Measurements from ENCODE around the gene LDLRAD4. TPM values are rescaled to one million over a fixed set of nuclear protein-coding genes. Genes with fewer than 3 reads are reported as not detected.
"Not testable (repeated sequence)": the region's sequence is repeated elsewhere in the genome, so short reads cannot be mapped to it uniquely, and the experiment has no call there.

Gene LDLRAD4
- polyA plus RNA-seq, 1 experiment = not detected

DNA sequence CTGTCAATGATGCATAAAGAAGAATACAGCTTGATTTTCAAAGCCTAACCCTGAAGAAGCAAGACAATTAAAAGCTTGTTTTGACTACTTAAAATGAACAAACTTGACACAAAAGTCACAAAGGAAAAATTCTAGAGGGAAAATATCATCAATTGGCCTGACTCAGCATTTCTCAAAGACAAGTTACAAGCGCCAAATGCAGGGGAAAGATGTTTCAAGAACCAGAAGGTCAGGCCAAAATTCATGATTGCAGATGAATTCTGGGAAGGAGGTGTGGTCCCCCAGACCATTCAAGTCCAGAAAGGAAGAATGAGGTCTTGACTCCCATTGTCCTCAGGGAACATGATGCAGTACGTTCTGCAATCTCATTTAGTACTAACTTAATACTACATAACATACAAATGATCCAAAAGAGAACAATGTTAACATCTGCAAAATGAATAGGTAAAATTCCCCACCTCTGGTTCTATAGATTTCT, 443.3 kb downstream of the LDLRAD4 start:
- ChIA-PET CTCF (no interaction called here), POLR2A (no interaction called here)
- no peak for DNase-seq (ENCODE audit: low read depth, low spot score)
- H3K4me3 ChIP-seq (ENCODE audit: low read depth, low read length) = no peak overlapping the region
- TF ChIP-seq, protein P1, sequence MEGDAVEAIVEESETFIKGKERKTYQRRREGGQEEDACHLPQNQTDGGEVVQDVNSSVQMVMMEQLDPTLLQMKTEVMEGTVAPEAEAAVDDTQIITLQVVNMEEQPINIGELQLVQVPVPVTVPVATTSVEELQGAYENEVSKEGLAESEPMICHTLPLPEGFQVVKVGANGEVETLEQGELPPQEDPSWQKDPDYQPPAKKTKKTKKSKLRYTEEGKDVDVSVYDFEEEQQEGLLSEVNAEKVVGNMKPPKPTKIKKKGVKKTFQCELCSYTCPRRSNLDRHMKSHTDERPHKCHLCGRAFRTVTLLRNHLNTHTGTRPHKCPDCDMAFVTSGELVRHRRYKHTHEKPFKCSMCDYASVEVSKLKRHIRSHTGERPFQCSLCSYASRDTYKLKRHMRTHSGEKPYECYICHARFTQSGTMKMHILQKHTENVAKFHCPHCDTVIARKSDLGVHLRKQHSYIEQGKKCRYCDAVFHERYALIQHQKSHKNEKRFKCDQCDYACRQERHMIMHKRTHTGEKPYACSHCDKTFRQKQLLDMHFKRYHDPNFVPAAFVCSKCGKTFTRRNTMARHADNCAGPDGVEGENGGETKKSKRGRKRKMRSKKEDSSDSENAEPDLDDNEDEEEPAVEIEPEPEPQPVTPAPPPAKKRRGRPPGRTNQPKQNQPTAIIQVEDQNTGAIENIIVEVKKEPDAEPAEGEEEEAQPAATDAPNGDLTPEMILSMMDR (IDR thresholded peaks at IDR 0.05; ENCODE audit: low read depth, low read length) = no peak
- no peak overlapping the region for H3K27ac ChIP-seq (ENCODE audit: low read depth, low read length)
- H3K9me3 ChIP-seq (ENCODE audit: control insufficient read depth, insufficient read depth, low read length) = no peaks in the 10 kb centered on the region
- no peaks in the 10 kb centered on the region for H3K27me3 ChIP-seq (ENCODE audit: control insufficient read depth, insufficient read depth, low read length)

DNA sequence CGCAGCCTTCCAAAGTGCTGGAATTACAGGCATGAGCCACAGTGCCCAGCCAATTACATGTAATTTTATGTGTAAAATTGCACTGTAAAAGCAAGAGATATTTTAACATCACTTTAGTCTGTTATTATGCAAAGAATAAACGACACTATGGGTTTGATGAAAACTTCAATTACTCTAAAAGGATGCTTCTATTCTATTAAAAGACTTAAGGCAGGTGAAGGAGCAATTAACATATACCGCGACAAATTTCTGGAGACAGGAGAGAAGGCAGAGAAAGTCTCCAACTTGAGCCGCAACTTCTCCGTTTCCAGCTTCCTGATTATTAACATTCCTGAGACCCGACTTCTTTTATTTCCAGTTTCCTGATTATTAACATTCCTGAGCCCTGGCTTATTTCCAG, 454.1 kb downstream of the LDLRAD4 start:
- DNase-seq (ENCODE audit: low read depth, low spot score) = no peak
- ChIA-PET CTCF (no interaction called here), POLR2A (no interaction called here)
- H3K27me3 ChIP-seq (ENCODE audit: control insufficient read depth, insufficient read depth, low read length) = no peaks in the 10 kb centered on the region
- TF ChIP-seq, protein P1 (IDR thresholded peaks at IDR 0.05; ENCODE audit: low read depth, low read length) = no peak
- no peak overlapping the region for H3K27ac ChIP-seq (ENCODE audit: low read depth, low read length)
- H3K9me3 ChIP-seq (ENCODE audit: control insufficient read depth, insufficient read depth, low read length) = peaks cover 7% of the 10 kb centered on the region
- H3K4me3 ChIP-seq (ENCODE audit: low read depth, low read length) = no peak overlapping the region

DNA sequence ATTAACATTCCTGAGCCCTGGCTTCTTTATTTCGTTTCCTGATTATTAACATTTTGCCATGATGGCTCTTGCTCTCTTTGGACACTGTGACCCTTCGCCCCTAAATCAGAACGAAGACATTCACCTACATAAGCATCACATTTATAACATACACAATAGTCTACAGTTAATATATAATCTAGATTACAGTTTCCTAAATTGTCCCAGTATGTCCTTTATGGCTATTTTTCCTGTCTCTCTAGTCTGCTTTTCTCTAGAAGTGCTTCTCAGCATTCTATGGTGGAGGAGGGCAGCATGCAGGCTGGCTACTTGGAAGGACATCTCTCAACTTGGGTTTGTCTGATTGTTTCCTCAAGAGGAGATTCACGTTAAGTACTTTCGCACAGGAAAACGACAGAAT, 457.9 kb downstream of the LDLRAD4 start:
- POLR2A ChIA-PET = no interaction called here
- no peak overlapping the region for H3K4me3 ChIP-seq (ENCODE audit: low read depth, low read length)
- H3K9me3 ChIP-seq (ENCODE audit: control insufficient read depth, insufficient read depth, low read length) = peaks cover 7% of the 10 kb centered on the region
- DNase-seq (ENCODE audit: low read depth, low spot score) = no peak
- H3K27me3 ChIP-seq (ENCODE audit: control insufficient read depth, insufficient read depth, low read length) = no peaks in the 10 kb centered on the region
- no peak overlapping the region for H3K27ac ChIP-seq (ENCODE audit: low read depth, low read length)
- CTCF ChIA-PET = no interaction called here
- TF ChIP-seq, protein P1 (IDR thresholded peaks at IDR 0.05; ENCODE audit: low read depth, low read length) = no peak

DNA sequence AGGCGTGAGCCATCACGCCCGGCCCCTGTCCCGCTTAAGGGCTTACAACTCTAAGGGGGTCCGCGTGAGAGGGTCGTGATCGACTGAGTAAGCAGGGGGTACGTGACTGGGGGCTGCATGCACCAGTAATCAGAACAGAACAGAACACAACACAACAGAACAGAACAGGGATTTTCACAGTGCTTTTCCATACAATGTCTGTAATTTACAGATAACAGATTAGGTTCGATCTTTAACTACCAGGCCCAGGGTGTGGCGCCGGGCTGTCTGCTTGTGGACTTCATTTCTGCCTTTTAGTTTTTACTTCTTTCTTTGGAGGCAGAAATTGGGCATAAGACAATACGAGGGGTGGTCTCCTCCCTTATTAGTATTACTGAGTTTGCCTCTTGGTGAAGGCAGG, 458.8 kb downstream of the LDLRAD4 start:
- H3K4me3 ChIP-seq (ENCODE audit: low read depth, low read length); H3K9me3 ChIP-seq (ENCODE audit: control insufficient read depth, insufficient read depth, low read length); CTCF ChIA-PET; H3K27ac ChIP-seq (ENCODE audit: low read depth, low read length); POLR2A ChIA-PET; DNase-seq (ENCODE audit: low read depth, low spot score); H3K27me3 ChIP-seq (ENCODE audit: control insufficient read depth, insufficient read depth, low read length): not testable (repeated sequence)

DNA sequence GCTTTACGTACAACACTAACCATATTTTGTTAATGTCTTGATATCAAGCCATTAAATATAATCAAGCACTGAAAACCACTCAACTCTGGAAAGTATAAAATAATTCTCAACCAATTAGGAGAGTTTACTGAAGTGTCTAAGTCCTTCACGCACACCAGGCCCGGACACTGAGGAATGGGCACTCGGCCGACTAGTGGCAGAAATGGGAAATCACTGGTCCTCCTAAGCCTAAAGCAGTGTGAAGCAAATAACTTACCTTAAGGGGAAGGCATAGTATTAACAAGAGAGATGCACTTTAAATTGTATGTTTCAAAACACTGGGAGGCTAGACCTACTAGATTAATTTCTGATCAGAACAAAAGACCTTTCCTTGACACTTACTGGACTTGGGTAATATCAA, 462.1 kb downstream of the LDLRAD4 start:
- no peak overlapping the region for H3K27ac ChIP-seq (ENCODE audit: low read depth, low read length)
- POLR2A ChIA-PET = no interaction called here
- no peak overlapping the region for H3K4me3 ChIP-seq (ENCODE audit: low read depth, low read length)
- H3K27me3 ChIP-seq (ENCODE audit: control insufficient read depth, insufficient read depth, low read length) = no peaks in the 10 kb centered on the region
- H3K9me3 ChIP-seq (ENCODE audit: control insufficient read depth, insufficient read depth, low read length) = peaks cover 7% of the 10 kb centered on the region
- CTCF ChIA-PET = interaction anchor here (1.1 kb wide), 1 partner anchor 10 kb away, joined by 3 read pairs; no protein-coding TSS in a partner anchor
- DNase-seq (ENCODE audit: low read depth, low spot score) = no peak
- TF ChIP-seq, protein P1 (IDR thresholded peaks at IDR 0.05; ENCODE audit: low read depth, low read length) = peak; percentile 39

DNA sequence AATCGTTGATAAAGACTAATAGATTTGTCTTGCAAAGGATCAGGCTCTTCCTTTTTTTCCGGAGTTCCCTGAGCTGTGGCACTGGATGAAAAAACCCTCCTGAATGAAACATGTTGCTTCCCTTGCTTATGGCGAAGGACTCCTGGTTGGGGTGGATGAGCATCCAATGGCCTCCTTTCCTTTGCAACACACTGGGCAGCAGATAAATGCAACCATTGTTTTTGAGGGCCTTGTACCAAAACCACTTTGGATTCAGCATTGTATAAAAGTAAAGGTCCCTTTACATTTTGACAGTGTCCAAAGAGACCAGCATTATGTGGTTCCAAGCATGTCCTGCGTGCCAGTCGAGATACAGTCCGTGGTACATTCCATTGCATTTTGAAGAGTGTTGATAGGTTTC, 463.1 kb downstream of the LDLRAD4 start:
- no peaks in the 10 kb centered on the region for H3K27me3 ChIP-seq (ENCODE audit: control insufficient read depth, insufficient read depth, low read length)
- CTCF ChIA-PET = no interaction called here
- no peak overlapping the region for H3K27ac ChIP-seq (ENCODE audit: low read depth, low read length)
- POLR2A ChIA-PET = no interaction called here
- DNase-seq (ENCODE audit: low read depth, low spot score) = no peak
- TF ChIP-seq, protein P1 (IDR thresholded peaks at IDR 0.05; ENCODE audit: low read depth, low read length) = no peak
- no peak overlapping the region for H3K4me3 ChIP-seq (ENCODE audit: low read depth, low read length)
- peaks cover 6% of the 10 kb centered on the region for H3K9me3 ChIP-seq (ENCODE audit: control insufficient read depth, insufficient read depth, low read length)
